Naive thymus-derived CD8-positive, alpha-beta T cell (primary cell): Measurements from ENCODE around the gene KRT85. TPM values are rescaled to one million over a fixed set of nuclear protein-coding genes. Genes with fewer than 3 reads are reported as not detected.
"Not testable (repeated sequence)": the region's sequence is repeated elsewhere in the genome, so short reads cannot be mapped to it uniquely, and the experiment has no call there.

Experiments
- ATAC-seq, 2 donors: fragments of 150-1000 bp; cut with Tn5 transposase in 1 of 2; sonication (Bioruptor Pico), chemical (Tn5 transposase) in 1 of 2; 1 replicate in 1 of 2; 2 replicates in 1 of 2; pipeline ENCODE4 v1.10.0; 2021; ENCODE audit warnings: mild to moderate bottlenecking in 2 of 2, moderate library complexity in 2 of 2
- POLR2A ChIA-PET: fragments of 350-600 bp; sonication (Branson Sonifier 250); formaldehyde crosslinking; loops from one replicate; lab custom pipeline; 2021; ENCODE audit warnings: antibody characterized with exemption; lab: Charles Lee
- DNase-seq, 10 donors: peaks; one replicate each; pipeline versions ENCODE4 v3.0.0 to v3.0.0-alpha.2; 2020 to 2022
- H3K27ac Mint-ChIP-seq, 10 donors: one replicate each; pipeline ENCODE4 v1.8.0; 2020 to 2022; ENCODE audit warnings: mild to moderate bottlenecking in 10 of 10, mixed read lengths in 10 of 10, moderate library complexity in 4 of 10, inconsistent platforms in 1 of 10
- H3K27me3 Mint-ChIP-seq, 5 donors: one replicate each; pipeline ENCODE4 v1.8.0; 2021 to 2022; ENCODE audit warnings: mixed read lengths in 5 of 5
- H3K36me3 Mint-ChIP-seq, 3 donors: one replicate each; pipeline ENCODE4 v1.8.0; 2020 to 2022; ENCODE audit warnings: mixed read lengths in 3 of 3, mild to moderate bottlenecking in 2 of 3, inconsistent platforms in 1 of 3
- H3K4me1 Mint-ChIP-seq, 4 donors: one replicate each; pipeline ENCODE4 v1.8.0; 2021 to 2022; ENCODE audit warnings: mixed read lengths in 4 of 4
- H3K4me3 Mint-ChIP-seq, 10 donors: one replicate each; pipeline ENCODE4 v1.8.0; 2020 to 2022; ENCODE audit warnings: mild to moderate bottlenecking in 10 of 10, mixed read lengths in 10 of 10, moderate library complexity in 6 of 10, inconsistent platforms in 1 of 10
- H3K9me3 Mint-ChIP-seq, 9 donors: one replicate each; pipeline ENCODE4 v1.8.0; 2020 to 2022; ENCODE audit warnings: mixed read lengths in 9 of 9, mild to moderate bottlenecking in 3 of 9, inconsistent platforms in 1 of 9, moderate library complexity in 1 of 9
- polyA plus RNA-seq, 3 donors: library from polyadenylated mRNA; unstranded; fragments of 300-500 nt; fragmentation: Illumina TruSeq; gene quantifications; one replicate each; pipeline ENCODE4 v1.2.3, GENCODE V29; 2021
- total RNA-seq, 8 experiments: library from RNA in 2 of 8; stranded (reverse) in 2 of 8; gene quantifications; one replicate each; pipeline ENCODE4 v1.2.3 and lab custom pipeline; 2021 to 2026

Gene KRT85
- total and polyA plus RNA-seq, 5 experiments from 2014 or later = not detected

- ATAC-seq, H3K4me1 Mint-ChIP-seq, H3K9me3 Mint-ChIP-seq, POLR2A ChIA-PET, H3K4me3 Mint-ChIP-seq, H3K27ac Mint-ChIP-seq, H3K36me3 Mint-ChIP-seq: not testable (repeated sequence)
- peaks cover 15 to 50% (median 39%) of the 10 kb centered on the region in 5 donors for H3K27me3 Mint-ChIP-seq
- peak in 2 of 10 donors; percentile 10 to 61 for DNase-seq
Measured at GRCh38 chr12:52315721-52316120, 51.6 kb downstream of the KRT85 start.

GRCh38 chr12:52314511-52314910 lies 52.8 kb downstream of the KRT85 start:
- H3K27ac Mint-ChIP-seq = no peak overlapping the region
- POLR2A ChIA-PET = no interaction called here
- no peaks in the 10 kb centered on the region for H3K4me1 Mint-ChIP-seq
- DNase-seq = peak in 1 of 10 donors; percentile 18
- no peaks in the 10 kb centered on the region for H3K36me3 Mint-ChIP-seq
- no peak for ATAC-seq
- H3K4me3 Mint-ChIP-seq = no peak overlapping the region
- no peaks in the 10 kb centered on the region for H3K9me3 Mint-ChIP-seq
- peaks cover 12 to 50% (median 39%) of the 10 kb centered on the region in 5 donors for H3K27me3 Mint-ChIP-seq

- H3K27ac Mint-ChIP-seq = no peak overlapping the region
- POLR2A ChIA-PET = no interaction called here
- no peak overlapping the region for H3K4me3 Mint-ChIP-seq
- H3K4me1 Mint-ChIP-seq = peaks cover under 1 to 4% (median 1%) of the 10 kb centered on the region in 4 donors
- ATAC-seq (no peak), DNase-seq (peak in 1 of 10 donors; percentile 50)
- no peaks in the 10 kb centered on the region for H3K36me3 Mint-ChIP-seq
- peaks cover 12 to 50% (median 45%) of the 10 kb centered on the region in 5 donors for H3K27me3 Mint-ChIP-seq
- H3K9me3 Mint-ChIP-seq = no peaks in the 10 kb centered on the region
Measured at GRCh38 chr12:52313926-52314325, 53.4 kb downstream of the KRT85 start.

- ATAC-seq = no peak
- Mint-ChIP-seq H3K4me3 (no peak overlapping the region), H3K27me3 (peaks cover 16 to 54% (median 48%) of the 10 kb centered on the region in 5 donors), H3K4me1 (peaks cover 5 to 9% (median 5%) of the 10 kb centered on the region in 4 donors), H3K27ac (peak overlapping the region in 1 of 10 donors; percentile 29), H3K9me3 (no peaks in the 10 kb centered on the region), H3K36me3 (no peaks in the 10 kb centered on the region)
- DNase-seq = peak in 1 of 10 donors; percentile 30
- POLR2A ChIA-PET = interaction anchor here (0.7 kb wide), 1 partner anchor 142 kb away, joined by 3 read pairs; no protein-coding TSS in a partner anchor
Measured at GRCh38 chr12:52313461-52313860, 53.8 kb downstream of the KRT85 start.

- ATAC-seq (no peak), DNase-seq (peak in 1 of 10 donors; percentile 55)
- no peaks in the 10 kb centered on the region for H3K36me3 Mint-ChIP-seq
- no peaks in the 10 kb centered on the region for H3K9me3 Mint-ChIP-seq
- POLR2A ChIA-PET = no interaction called here
- peak overlapping the region in 1 of 10 donors; percentile 0 for H3K27ac Mint-ChIP-seq
- peaks cover 6 to 13% (median 8%) of the 10 kb centered on the region in 4 donors for H3K4me1 Mint-ChIP-seq
- H3K4me3 Mint-ChIP-seq = no peak overlapping the region
- peaks cover 20 to 68% (median 52%) of the 10 kb centered on the region in 5 donors for H3K27me3 Mint-ChIP-seq
Measured at GRCh38 chr12:52312086-52312485, 55.2 kb downstream of the KRT85 start.

- Mint-ChIP-seq H3K27me3 (peaks cover 21 to 74% (median 52%) of the 10 kb centered on the region in 5 donors), H3K36me3 (no peaks in the 10 kb centered on the region), H3K4me3 (no peak overlapping the region), H3K4me1 (peaks cover 7 to 13% (median 13%) of the 10 kb centered on the region in 4 donors), H3K27ac (no peak overlapping the region), H3K9me3 (no peaks in the 10 kb centered on the region)
- ATAC-seq = no peak
- peak in 1 of 10 donors; percentile 9 for DNase-seq
- POLR2A ChIA-PET = no interaction called here
Measured at GRCh38 chr12:52311285-52311648, 56.0 kb downstream of the KRT85 start.

- H3K4me3 Mint-ChIP-seq = no peak overlapping the region
- ATAC-seq (no peak), DNase-seq (peak in 1 of 10 donors; percentile 30)
- POLR2A ChIA-PET = no interaction called here
- no peak overlapping the region for H3K27ac Mint-ChIP-seq
- H3K9me3 Mint-ChIP-seq = no peaks in the 10 kb centered on the region
- no peaks in the 10 kb centered on the region for H3K36me3 Mint-ChIP-seq
- peaks cover 7 to 17% (median 14%) of the 10 kb centered on the region in 4 donors for H3K4me1 Mint-ChIP-seq
- H3K27me3 Mint-ChIP-seq = peaks cover 21 to 74% (median 52%) of the 10 kb centered on the region in 5 donors
Measured at GRCh38 chr12:52310622-52311284, 56.5 kb downstream of the KRT85 start.

Other genes starting within 250 kb of the KRT85 start
- gene KRT80, start 175.5 kb downstream of the KRT85 start, total RNA-seq = not detected
- not detected for gene KRT80, start 175.5 kb downstream of the KRT85 start, polyA plus RNA-seq
- gene KRT7, start 134.2 kb downstream of the KRT85 start, total RNA-seq = not detected
- gene KRT7, start 134.2 kb downstream of the KRT85 start, polyA plus RNA-seq = not detected
- gene KRT86, start 92.8 kb downstream of the KRT85 start, total RNA-seq = not detected
- not detected for gene KRT86, start 92.8 kb downstream of the KRT85 start, polyA plus RNA-seq
- gene KRT81, start 75.9 kb downstream of the KRT85 start, total RNA-seq = not detected
- not detected for gene KRT81, start 75.9 kb downstream of the KRT85 start, polyA plus RNA-seq
- gene KRT83, start 46.1 kb downstream of the KRT85 start, total RNA-seq = not detected
- not detected for gene KRT83, start 46.1 kb downstream of the KRT85 start, polyA plus RNA-seq
- not detected for gene KRT84, start 18.2 kb upstream of the KRT85 start, total RNA-seq
- gene KRT84, start 18.2 kb upstream of the KRT85 start, polyA plus RNA-seq = not detected
- not detected for gene KRT82, start 38.9 kb upstream of the KRT85 start, total RNA-seq
- not detected for gene KRT82, start 38.9 kb upstream of the KRT85 start, polyA plus RNA-seq
- gene KRT75, start 66.9 kb upstream of the KRT85 start, total RNA-seq = not detected
- not detected for gene KRT75, start 66.9 kb upstream of the KRT85 start, polyA plus RNA-seq
- not detected for gene KRT6B, start 84.7 kb upstream of the KRT85 start, total RNA-seq
- gene KRT6B, start 84.7 kb upstream of the KRT85 start, polyA plus RNA-seq = not detected
- gene KRT6C, start 106.3 kb upstream of the KRT85 start, total RNA-seq = not detected
- gene KRT6C, start 106.3 kb upstream of the KRT85 start, polyA plus RNA-seq = not detected
- gene KRT6A, start 125.8 kb upstream of the KRT85 start, total RNA-seq = not detected
- gene KRT6A, start 125.8 kb upstream of the KRT85 start, polyA plus RNA-seq = not detected
- gene KRT5, start 152.9 kb upstream of the KRT85 start, total RNA-seq = not detected
- gene KRT5, start 152.9 kb upstream of the KRT85 start, polyA plus RNA-seq = not detected
- gene KRT71, start 185.7 kb upstream of the KRT85 start, total RNA-seq = not detected
- gene KRT71, start 185.7 kb upstream of the KRT85 start, polyA plus RNA-seq = not detected
- under 1 TPM in 1 of 2 experiments, not detected in 1; 0.26 TPM for gene KRT74, start 206.4 kb upstream of the KRT85 start, total RNA-seq
- not detected for gene KRT74, start 206.4 kb upstream of the KRT85 start, polyA plus RNA-seq
- gene KRT72, start 234.0 kb upstream of the KRT85 start, total RNA-seq = 10 to 100 TPM; 11.4 to 11.6 TPM
- under 1 TPM in 2 of 3 donors, not detected in 1; 0.12 to 0.46 TPM for gene KRT72, start 234.0 kb upstream of the KRT85 start, polyA plus RNA-seq